ENCODE measurements around the gene TRMT6.

DNA sequence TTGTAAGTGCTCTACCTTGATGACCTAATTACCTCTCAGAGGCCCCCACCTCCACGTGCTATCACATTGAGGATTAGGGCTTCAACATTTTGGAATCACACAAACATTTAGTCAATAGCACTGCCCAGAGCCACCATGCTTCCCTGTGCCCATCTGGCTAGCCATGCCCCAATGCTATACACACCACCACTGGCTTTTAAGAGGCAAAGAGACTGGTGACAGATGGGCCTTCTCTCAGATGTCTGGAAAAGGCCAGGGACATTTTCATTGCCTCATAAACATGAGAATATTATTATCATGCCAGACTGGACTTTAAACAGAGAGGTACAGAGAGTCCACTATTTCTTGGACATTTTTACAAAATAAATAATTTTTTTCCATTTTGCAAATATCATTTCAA is 29.8 kb downstream of the TRMT6 start:
- TF ChIP-seq TCF7L2 (IDR thresholded peaks at IDR 0.05; ENCODE audit: borderline replicate concordance, extremely low read depth, insufficient read depth, insufficient read length) (no peak), CTCF (IDR thresholded peaks at IDR 0.05 in 2 of 3, conservative IDR thresholded peaks at IDR 0.05 in 1 of 3; ENCODE audit: borderline replicate concordance in 1 of 3, insufficient read depth in 1 of 3, low read depth in 2 of 3, low read length in 2 of 3) (no peak), EZH2phosphoT487 (IDR thresholded peaks at IDR 0.05; ENCODE audit: borderline replicate concordance) (no peak), POLR2A (IDR thresholded peaks at IDR 0.05; ENCODE audit: borderline replicate concordance, extremely low read depth, insufficient read depth, insufficient read length) (no peak), POLR2AphosphoS5 (IDR thresholded peaks at IDR 0.05; ENCODE audit: low read depth, low read length) (no peak), MAX (IDR thresholded peaks at IDR 0.05) (no peak), SRF (IDR thresholded peaks at IDR 0.05; ENCODE audit: low read depth) (no peak), EZH2 (IDR thresholded peaks at IDR 0.05) (no peak), ZBTB33 (IDR thresholded peaks at IDR 0.05; ENCODE audit: extremely low read depth, insufficient replicate concordance, low read length) (no peak)

Measured in HCT116 (cell line).